ENCODE data around the gene MYRIP. TPM values are rescaled to one million over a fixed set of nuclear protein-coding genes. Genes with fewer than 3 reads are reported as not detected.

Gene MYRIP
- total and polyA plus RNA-seq, 8 donors = 0.29 to 1.9 (median 0.57) TPM

DNA sequence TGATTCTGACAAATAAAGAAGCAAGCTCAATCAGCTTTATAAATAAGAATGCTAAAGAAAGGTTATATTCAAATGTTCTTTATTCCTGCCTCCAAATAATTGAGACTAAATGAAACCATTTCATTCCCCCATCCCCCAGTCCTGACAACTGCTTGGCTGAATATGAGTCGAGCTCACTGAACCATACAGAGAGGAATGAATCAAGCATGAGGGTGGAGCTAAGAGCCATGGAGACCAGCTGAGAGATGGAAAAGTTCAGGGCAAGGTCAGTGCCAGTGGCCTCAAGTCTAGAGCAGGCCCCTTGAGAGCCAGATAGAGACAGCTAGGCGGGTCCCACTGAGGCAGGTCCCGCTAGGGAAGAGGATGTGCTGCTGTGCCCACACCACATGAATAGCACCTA lies 311.4 kb downstream of the MYRIP start:
- Histone ChIP-seq H3K27ac (no peak overlapping the region), H3K9me3 (no peaks in the 10 kb centered on the region), H3K4me1 (no peaks in the 10 kb centered on the region), H3K27me3 (no peaks in the 10 kb centered on the region), H3K4me3 (no peak overlapping the region), H3K36me3 (no peaks in the 10 kb centered on the region)
- ATAC-seq (peak; percentile 44), DNase-seq (no peak)
- TF ChIP-seq, protein P1, sequence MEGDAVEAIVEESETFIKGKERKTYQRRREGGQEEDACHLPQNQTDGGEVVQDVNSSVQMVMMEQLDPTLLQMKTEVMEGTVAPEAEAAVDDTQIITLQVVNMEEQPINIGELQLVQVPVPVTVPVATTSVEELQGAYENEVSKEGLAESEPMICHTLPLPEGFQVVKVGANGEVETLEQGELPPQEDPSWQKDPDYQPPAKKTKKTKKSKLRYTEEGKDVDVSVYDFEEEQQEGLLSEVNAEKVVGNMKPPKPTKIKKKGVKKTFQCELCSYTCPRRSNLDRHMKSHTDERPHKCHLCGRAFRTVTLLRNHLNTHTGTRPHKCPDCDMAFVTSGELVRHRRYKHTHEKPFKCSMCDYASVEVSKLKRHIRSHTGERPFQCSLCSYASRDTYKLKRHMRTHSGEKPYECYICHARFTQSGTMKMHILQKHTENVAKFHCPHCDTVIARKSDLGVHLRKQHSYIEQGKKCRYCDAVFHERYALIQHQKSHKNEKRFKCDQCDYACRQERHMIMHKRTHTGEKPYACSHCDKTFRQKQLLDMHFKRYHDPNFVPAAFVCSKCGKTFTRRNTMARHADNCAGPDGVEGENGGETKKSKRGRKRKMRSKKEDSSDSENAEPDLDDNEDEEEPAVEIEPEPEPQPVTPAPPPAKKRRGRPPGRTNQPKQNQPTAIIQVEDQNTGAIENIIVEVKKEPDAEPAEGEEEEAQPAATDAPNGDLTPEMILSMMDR (IDR thresholded peaks at IDR 0.05) = no peak
- intact Hi-C loops (cut with DNase I) = no loop called here

DNA sequence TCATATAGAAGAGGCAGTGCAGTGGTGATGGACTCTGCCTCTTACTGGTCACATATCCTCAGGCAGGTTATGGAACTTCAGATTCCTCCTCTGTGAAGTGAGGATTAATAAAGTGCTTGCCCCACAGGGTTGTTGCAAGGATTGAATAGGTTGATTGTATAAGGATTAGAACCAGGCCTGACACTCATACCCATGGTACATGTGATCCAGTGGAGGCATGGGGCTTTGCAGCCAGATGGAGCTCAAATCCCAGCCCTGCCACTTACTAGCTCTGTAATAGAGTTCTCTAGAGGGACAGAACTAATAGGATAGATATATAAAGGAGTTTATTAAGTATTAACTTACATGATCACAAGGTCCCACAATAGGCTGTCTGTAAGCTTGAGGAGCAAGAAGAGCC lies 315.5 kb downstream of the MYRIP start:
- TF ChIP-seq, protein P1 (IDR thresholded peaks at IDR 0.05) = no peak
- no peaks in the 10 kb centered on the region for H3K9me3 ChIP-seq
- H3K36me3 ChIP-seq = no peaks in the 10 kb centered on the region
- intact Hi-C loops (cut with DNase I) = no loop called here
- no peak overlapping the region for H3K4me3 ChIP-seq
- H3K4me1 ChIP-seq = no peaks in the 10 kb centered on the region
- no peaks in the 10 kb centered on the region for H3K27me3 ChIP-seq
- H3K27ac ChIP-seq = no peak overlapping the region
- no peak for DNase-seq
- ATAC-seq = no peak

DNA sequence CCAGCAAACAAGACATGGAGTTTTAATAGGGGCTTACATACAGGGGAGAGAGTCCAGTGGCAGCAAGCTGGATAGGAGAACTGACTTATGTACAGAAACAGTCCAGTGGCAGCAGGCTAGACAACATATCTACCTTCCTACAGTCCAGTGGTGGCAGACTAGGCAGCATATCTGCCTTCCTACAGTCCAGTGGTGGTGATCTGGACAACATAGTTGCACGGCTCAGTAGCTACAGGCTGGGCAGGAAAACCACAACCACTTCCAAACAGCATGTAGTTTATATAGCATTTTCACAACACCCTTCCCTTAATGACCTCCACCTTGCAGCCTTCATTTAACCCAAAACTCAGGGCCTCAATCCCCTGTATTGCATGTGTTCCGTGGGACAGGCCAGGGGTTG lies 318.8 kb downstream of the MYRIP start:
- H3K36me3 ChIP-seq = no peaks in the 10 kb centered on the region
- no peak for DNase-seq
- intact Hi-C loops (cut with DNase I) = no loop called here
- H3K27ac ChIP-seq = no peak overlapping the region
- no peak overlapping the region for H3K4me3 ChIP-seq
- no peaks in the 10 kb centered on the region for H3K4me1 ChIP-seq
- no peaks in the 10 kb centered on the region for H3K27me3 ChIP-seq
- ATAC-seq = no peak
- TF ChIP-seq, protein P1 (IDR thresholded peaks at IDR 0.05) = no peak
- H3K9me3 ChIP-seq = peaks cover 0 to 8% of the 10 kb centered on the region in 2 donors

DNA sequence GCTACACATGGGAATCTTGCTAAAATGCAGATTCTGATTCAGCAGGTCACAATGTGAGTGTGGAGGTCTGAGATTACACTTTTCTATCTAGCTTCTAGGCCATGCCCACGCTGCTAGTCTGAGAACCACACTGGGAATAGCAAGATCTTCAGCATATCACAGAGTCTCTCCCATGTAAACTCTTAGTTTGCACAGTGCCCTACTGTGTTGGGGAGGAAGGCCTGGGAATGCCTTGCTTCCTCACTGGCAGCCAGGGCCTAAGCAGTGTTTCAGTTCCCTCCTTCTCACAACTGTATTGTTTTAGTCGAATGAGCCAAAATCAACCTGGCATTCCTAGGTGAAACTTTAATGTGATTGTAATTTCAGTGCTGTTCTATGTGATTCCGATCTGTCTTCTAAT lies 320.1 kb downstream of the MYRIP start:
- Histone ChIP-seq H3K4me3 (no peak overlapping the region), H3K4me1 (no peaks in the 10 kb centered on the region), H3K9me3 (peaks cover 0 to 19% of the 10 kb centered on the region in 2 donors), H3K36me3 (no peaks in the 10 kb centered on the region), H3K27ac (no peak overlapping the region), H3K27me3 (no peaks in the 10 kb centered on the region)
- intact Hi-C loops (cut with DNase I) = no loop called here
- no peak for DNase-seq
- TF ChIP-seq, protein P1 (IDR thresholded peaks at IDR 0.05) = no peak
- no peak for ATAC-seq

DNA sequence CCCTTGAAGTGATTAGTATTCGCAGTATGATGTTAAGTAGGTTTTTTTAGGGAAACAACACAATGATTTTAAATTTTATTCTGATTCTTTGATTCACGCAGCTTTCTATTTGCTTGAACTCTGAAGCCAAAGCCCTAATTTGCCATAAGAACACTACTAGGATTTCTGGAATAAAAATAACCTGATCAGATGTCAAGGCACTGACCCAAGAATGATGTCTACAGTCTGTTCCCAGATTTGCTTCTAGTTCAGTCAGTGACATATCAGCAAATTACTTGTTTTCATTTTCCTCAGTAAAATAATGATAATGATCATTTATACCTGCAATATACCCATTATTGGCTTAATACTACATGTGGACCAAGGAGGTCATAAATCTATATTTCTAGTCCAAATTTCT lies 320.6 kb downstream of the MYRIP start:
- H3K4me3 ChIP-seq = no peak overlapping the region
- H3K27me3 ChIP-seq = no peaks in the 10 kb centered on the region
- H3K9me3 ChIP-seq = peaks cover 0 to 20% of the 10 kb centered on the region in 2 donors
- H3K4me1 ChIP-seq = no peaks in the 10 kb centered on the region
- intact Hi-C loops (cut with DNase I) = no loop called here
- H3K27ac ChIP-seq = no peak overlapping the region
- ATAC-seq = no peak
- no peaks in the 10 kb centered on the region for H3K36me3 ChIP-seq
- DNase-seq = no peak
- TF ChIP-seq, protein P1 (IDR thresholded peaks at IDR 0.05) = no peak
